K562 (cell line): ENCODE measurements around the gene CDK4. TPM values are rescaled to one million over a fixed set of nuclear protein-coding genes. Genes with fewer than 3 reads are reported as not detected.

Experiments used
- ATAC-seq: fragments of 200-7000 bp; cut with Tn5 transposase; 3 replicates; pipeline ENCODE4 v1.9.1; 2020; ENCODE audit warnings: moderate library complexity
- BruUV-seq: library from RNA; stranded (reverse); fragments of 400-500 nt; replicated peaks from 2 replicates; lab custom pipeline; 2021; lab: Mats Ljungman, UMichigan
- CTCF ChIA-PET: fragments of 300-600 bp; formaldehyde crosslinking; extraction: SDS; loops from one replicate; lab custom pipeline; 2021; ENCODE audit warnings: low intra/inter-chr PET ratio; lab: Yijun Ruan, JAX
- POLR2A ChIA-PET: fragments of 300-600, 350-650 bp; sonication (Branson Sonifier 250); formaldehyde crosslinking; extraction: SDS; loops from one replicate; lab custom pipeline; 2021; ENCODE audit warnings: antibody characterized with exemption, inconsistent platforms; lab: Yijun Ruan, JAX
- DNase-seq, 4 experiments: peaks; one replicate each; pipeline versions ENCODE4 v3.0.0 to v3.0.0-alpha.2; 2011 to 2018; ENCODE audit warnings: low spot score in 3 of 4, mixed read lengths in 3 of 4; ENCODE audit errors: extremely low read depth in 1 of 4
- FAIRE-seq: peaks from 2 replicates; lab custom pipeline; 2011; peaks lifted over from hg19 to GRCh38; lab: Jason Lieb, UNC
- H2AFZ ChIP-seq: 2 replicates; pipeline ENCODE4 v1.6.0; 2011; ENCODE audit warnings: low read depth, low read length, control low read depth, inconsistent platforms
- H3K27ac ChIP-seq: fragments of 200-600 bp; 3 replicates; pipeline ENCODE4 v1.8.0; 2011; ENCODE audit warnings: low read depth, mild to moderate bottlenecking, control low read depth, inconsistent platforms, low read length, moderate library complexity, mixed read lengths; ENCODE audit errors: extremely low read depth
- H3K27me3 ChIP-seq, 2 experiments: fragments of 300-600 bp in 1 of 2; 2 replicates in 1 of 2; 3 replicates in 1 of 2; pipeline versions ENCODE4 v1.6.0 to v1.8.0; 2011; ENCODE audit warnings: inconsistent platforms in 2 of 2, low read length in 2 of 2, mild to moderate bottlenecking in 1 of 2, mixed read lengths in 1 of 2, moderate library complexity in 1 of 2; ENCODE audit not compliant: control insufficient read depth in 2 of 2, insufficient read depth in 2 of 2
- H3K36me3 ChIP-seq: fragments of 300-600 bp; 3 replicates; pipeline ENCODE4 v1.8.0; 2011; ENCODE audit warnings: mild to moderate bottlenecking, low read length, inconsistent platforms; ENCODE audit not compliant: control insufficient read depth, insufficient read depth
- H3K4me1 ChIP-seq, 2 experiments: fragments of 200-600 bp in 1 of 2; replicated peaks in 1 of 2; 2 replicates in 1 of 2; 3 replicates in 1 of 2; pipeline versions ENCODE4 v1.5.1 to v1.8.0; 2011; ENCODE audit warnings: inconsistent platforms in 2 of 2, low read length in 2 of 2, mild to moderate bottlenecking in 1 of 2, mixed read lengths in 1 of 2, moderate library complexity in 1 of 2; ENCODE audit not compliant: control insufficient read depth in 2 of 2, insufficient read depth in 2 of 2
- H3K4me2 ChIP-seq: 2 replicates; pipeline ENCODE4 v1.6.1; 2011; ENCODE audit warnings: low read length, control low read depth, inconsistent platforms, mixed read lengths; ENCODE audit not compliant: insufficient read depth
- H3K4me3 ChIP-seq: fragments of 200-600 bp; sonication (generic), shearing (Covaris generic); 2 replicates; pipeline ENCODE4 v1.5.1; 2016; ENCODE audit warnings: control low read depth, inconsistent platforms
- H3K79me2 ChIP-seq: fragments of 200-600 bp; 3 replicates; pipeline ENCODE4 v1.8.0; 2011; ENCODE audit warnings: low read length, inconsistent platforms; ENCODE audit not compliant: control insufficient read depth, insufficient read depth
- H3K9ac ChIP-seq, 2 experiments: 2 replicates each; pipeline versions ENCODE4 v1.6.0 to v1.6.1; 2011; ENCODE audit warnings: low read depth in 2 of 2, low read length in 2 of 2, control low read depth in 1 of 2, inconsistent platforms in 1 of 2, mild to moderate bottlenecking in 1 of 2, mixed read lengths in 1 of 2; ENCODE audit not compliant: insufficient read depth in 1 of 2
- H3K9me1 ChIP-seq: one replicate; pipeline ENCODE4 v1.6.0; 2011; ENCODE audit warnings: inconsistent platforms, mild to moderate bottlenecking, low read length, moderate library complexity; ENCODE audit not compliant: control insufficient read depth, insufficient read depth
- H3K9me3 ChIP-seq: replicated peaks from 2 replicates; pipeline ENCODE4 v1.5.1; 2011; ENCODE audit warnings: low read depth, low read length, inconsistent platforms; ENCODE audit not compliant: control insufficient read depth, insufficient read depth
- H4K20me1 ChIP-seq: replicated peaks from 2 replicates; pipeline ENCODE4 v1.6.1; 2011; ENCODE audit warnings: low read length, inconsistent platforms, mixed read lengths; ENCODE audit not compliant: control insufficient read depth, insufficient read depth
- EHMT2 ChIP-seq: fragments of 450-650 bp; IDR thresholded peaks from 2 replicates; pipeline ENCODE4 v1.6.1; 2018; ENCODE audit warnings: antibody characterized with exemption
- HMG20B ChIP-seq: fragments of 250-450 bp; sonication (Bioruptor Pico); IDR thresholded peaks from 2 replicates; pipeline ENCODE4 v1.5.0; 2021; ENCODE audit warnings: mild to moderate bottlenecking
- KAT2B ChIP-seq: IDR thresholded peaks from one replicate; pipeline ENCODE4 v1.6.1; 2012; ENCODE audit warnings: low read depth, mild to moderate bottlenecking, control low read depth, inconsistent platforms, low read length, moderate library complexity
- MIER1 ChIP-seq: fragments of 450-650 bp; IDR thresholded peaks from 2 replicates; pipeline ENCODE4 v1.6.1; 2016; ENCODE audit warnings: antibody characterized with exemption, mild to moderate bottlenecking, low read depth
- PHTF2 ChIP-seq: fragments of 250-450 bp; sonication (Bioruptor Pico); IDR thresholded peaks from 2 replicates; pipeline ENCODE4 v1.5.0; 2021; ENCODE audit warnings: mild to moderate bottlenecking
- REST ChIP-seq, 2 experiments: fragments of 450-650 bp; formaldehyde crosslinking in 1 of 2; IDR thresholded peaks; 2 replicates each; pipeline versions ENCODE4 v1.4.0 to v1.6.1; 2014 to 2020; ENCODE audit warnings: mild to moderate bottlenecking in 2 of 2, borderline replicate concordance in 1 of 2, low read depth in 1 of 2
- ZNF740 ChIP-seq, 3 experiments: fragments of 200-800 bp in 1 of 3; sonication (Bioruptor generic) in 1 of 3; sonication (generic) in 1 of 3; formaldehyde crosslinking in 1 of 3; IDR thresholded peaks; 2 replicates each; pipeline versions ENCODE4 v1.6.1 to v1.8.0; 2016 to 2022; ENCODE audit warnings: mild to moderate bottlenecking in 2 of 3, missing compliant biosample characterization in 2 of 3, missing genetic modification characterization in 2 of 3, missing genetic modification reagents in 1 of 3
- WGBS: fragments of 100-300 bp; shearing (Covaris generic); methylation state at CpG from one replicate; pipeline ENCODE4 v1.1.6; 2016; ENCODE audit warnings: low coverage, mixed read lengths; ENCODE audit not compliant: insufficient coverage; ENCODE audit errors: missing lambda C conversion rate; 5-methylcytosine and 5-hydroxymethylcytosine counted together
- in situ Hi-C: fragments of 300-500 bp; cut with MboI; formaldehyde crosslinking; loops from 4 replicates; pipeline ENCODE4 v1.15.0; 2018; ENCODE audit warnings: inconsistent platforms, mixed read lengths
- intact Hi-C: fragments of 100-400 bp; cut with micrococcal nuclease; formaldehyde crosslinking; loops from 2 replicates; pipeline ENCODE4 v1.14.2; 2022
- polyA plus RNA-seq, 8 experiments: library from polyadenylated mRNA; depleted of rRNA in 4 of 8; stranded (reverse) in 5 of 8; unstranded in 3 of 8; fragments of >200 nt; fragmentation: Nextera tagmentation in 2 of 8; fragmentation: Illumina TruSeq in 1 of 8; extraction: Ambion mirVana in 2 of 8; extraction: Trizol in 1 of 8; gene quantifications; 2 replicates each; pipeline versions ENCODE4 v1.2.1 to v1.2.3, GENCODE V29; 2011 to 2014; ENCODE audit warnings: inconsistent platforms in 1 of 8, missing spikeins in 1 of 8
- total RNA-seq, 7 experiments: library from RNA; depleted of rRNA in 6 of 7; stranded (reverse); fragments of >200 nt in 6 of 7; fragmentation: Illumina TruSeq in 2 of 7; extraction: Trizol in 2 of 7; gene quantifications; 2 replicates each; pipeline versions ENCODE4 v1.2.1 to v1.2.3, GENCODE V29; 2011 to 2021; ENCODE audit warnings: low replicate concordance in 1 of 7

Gene CDK4
- total and polyA plus RNA-seq, 9 of the 15 experiments (the other 6 are each of a cell fraction or from before 2014, with no cell fraction given) = 37.8 to 436 (median 238) TPM

GRCh38 chr12:57729321-57729844, 22.7 kb downstream of the CDK4 start (continued):
- TF ChIP-seq HMG20B = no peak
- no peak for TF ChIP-seq KAT2B

- CTCF ChIA-PET = no interaction called here
- WGBS = 7% methylated on average over 17 of the region's 21 CpGs
- no TSS peak for BruUV-seq
- no peak for FAIRE-seq
- intact Hi-C loops = no loop called here
- H3K27me3 ChIP-seq = peaks cover 33 to 37% of the 10 kb centered on the region in 2 experiments
- H3K79me2 ChIP-seq = no peaks in the 10 kb centered on the region
- no peak overlapping the region for H3K4me3 ChIP-seq
- no peaks in the 10 kb centered on the region; the same call in 1 of the 2 replicates for H4K20me1 ChIP-seq
- peak overlapping the region in 1 of 2 experiments; percentile 68; a peak in 1 of 4 replicates for H3K9ac ChIP-seq
- H2AFZ ChIP-seq = no peak overlapping the region
- TF ChIP-seq MIER1 = peak; percentile 79
- TF ChIP-seq EHMT2 = peak; percentile 88
- TF ChIP-seq REST (IDR thresholded peaks at IDR 0.05; ENCODE audit: borderline replicate concordance) = peak; percentile 87
- no peak for TF ChIP-seq REST (CRISPR knock-in tag; IDR thresholded peaks at IDR 0.05; ENCODE audit: low read depth)
- TF ChIP-seq ZNF740 (CRISPR knock-in tag; IDR thresholded peaks at IDR 0.05) = no peak
- no peak for TF ChIP-seq ZNF740 (tag; IDR thresholded peaks at IDR 0.05)
- TF ChIP-seq PHTF2 = no peak
- TF ChIP-seq, all 486 proteins: peak for 3
- Histone ChIP-seq H3K36me3 (no peaks in the 10 kb centered on the region), H3K4me2 (no peak overlapping the region), H3K9me3 (no peaks in the 10 kb centered on the region; the same call in 1 of the 2 replicates), H3K4me1 (peaks cover 0 to 20% of the 10 kb centered on the region in 2 experiments; a peak in 2 of 5 replicates), H3K27ac (no peak overlapping the region), H3K9me1 (peaks cover 4% of the 10 kb centered on the region)
- no peak for DNase-seq
- in situ Hi-C loops = no loop called here
- POLR2A ChIA-PET = no interaction called here
- ATAC-seq = peak; percentile 27; the same call in 1 of the 3 replicates
Observed at GRCh38 chr12:57727758-57728395, 24.2 kb downstream of the CDK4 start.
